Posterior cingulate gyrus (tissue), 11 donors: ENCODE data around the gene ALS2CL.

Experiments
- DNase-seq, 10 donors: peaks; one replicate each; pipeline versions ENCODE4 v3.0.0 to v3.0.0-alpha.2; 2020 to 2021; ENCODE audit warnings: mixed read lengths in 3 of 10
- intact Hi-C: fragments of 100-400 bp; cut with DNase I; formaldehyde crosslinking; loops from one replicate; pipeline ENCODE4 v1.15.1; 2023

ALS2CL gene

DNA sequence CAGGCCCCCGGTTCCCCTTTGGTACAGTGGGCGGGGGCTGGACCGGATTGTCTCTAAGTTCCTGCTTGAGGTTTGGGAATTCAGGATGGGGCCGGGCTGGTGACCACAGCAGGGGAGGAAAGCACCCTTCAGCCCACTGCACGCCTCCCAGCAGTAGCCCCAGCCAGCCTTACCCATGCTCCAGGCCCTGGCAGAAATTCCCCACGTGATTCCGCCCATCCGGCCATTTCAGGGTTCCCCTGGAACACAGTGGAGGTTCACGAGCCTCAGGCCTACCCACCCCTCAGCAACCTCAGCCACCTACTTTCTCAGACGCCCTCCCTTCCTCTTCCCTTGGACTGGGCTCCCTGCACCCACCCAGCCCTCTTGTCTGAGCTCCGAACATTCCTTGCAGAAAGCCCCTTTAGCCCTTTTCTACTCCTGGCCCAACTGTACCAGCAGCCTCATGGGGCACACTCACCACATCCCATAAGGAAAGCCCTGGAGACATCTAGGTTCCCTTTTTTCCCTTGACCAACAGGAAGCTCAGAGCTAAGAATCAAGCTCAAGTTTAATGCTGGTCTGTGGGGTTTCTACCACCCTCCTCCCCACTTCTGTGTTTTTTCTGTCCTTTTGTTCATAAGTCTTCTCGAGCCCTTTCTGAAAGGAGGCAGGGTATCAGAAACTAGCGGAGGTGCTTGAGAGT lies 11.5 kb downstream of the ALS2CL start:
- no peak for DNase-seq
- intact Hi-C loops: no loop called here

DNA sequence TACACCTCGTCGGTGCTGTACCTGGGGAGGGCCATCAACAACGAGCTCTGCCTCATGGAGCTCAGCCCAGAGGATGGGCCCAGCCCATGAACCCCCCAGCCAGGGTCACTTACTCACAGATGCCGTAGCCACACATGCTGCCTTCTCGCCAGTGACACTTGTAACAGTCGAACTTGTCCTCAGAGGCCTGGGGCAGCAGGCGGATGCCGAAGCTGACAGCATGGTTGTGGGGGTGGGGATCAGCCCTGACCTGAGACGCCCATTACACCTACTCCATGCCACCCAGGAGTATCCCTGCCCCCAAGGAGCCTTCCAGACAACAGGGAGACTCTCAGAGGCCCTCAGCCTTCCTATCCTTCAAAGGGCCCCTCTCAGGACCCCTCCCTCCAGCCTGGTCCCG lies 12.1 kb downstream of the ALS2CL start:
- intact Hi-C loops: no loop called here

DNA sequence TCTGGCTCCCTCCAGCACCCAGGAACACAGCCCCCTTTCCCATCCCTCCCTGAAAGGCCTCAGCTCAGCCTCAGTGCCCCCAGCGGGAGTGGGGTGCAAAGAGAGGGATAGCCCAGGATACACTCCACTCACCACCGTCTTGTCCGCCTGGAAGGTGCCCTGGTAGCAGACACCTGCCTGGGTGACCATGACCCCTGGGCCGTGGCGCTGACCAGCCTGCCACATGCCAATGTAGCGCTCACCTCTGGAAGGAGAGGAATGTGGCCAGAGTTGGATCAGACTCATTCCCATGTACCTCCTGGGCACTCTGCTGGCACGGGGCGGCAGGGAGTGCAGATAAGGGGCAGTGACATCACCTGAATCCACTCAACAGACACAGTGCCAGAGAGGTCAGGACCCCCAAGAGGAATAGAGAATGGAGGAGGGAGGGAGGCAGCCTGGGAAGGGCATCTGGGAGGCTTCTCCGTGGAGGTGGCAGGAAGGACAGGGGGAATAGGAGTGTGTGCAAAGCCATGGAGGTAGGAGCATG lies 13.1 kb downstream of the ALS2CL start:
- intact Hi-C loops: no loop called here
- no peak for DNase-seq

More for the DNA sequence above, 12.1 kb downstream of the ALS2CL start:
- DNase-seq: no peak

DNA sequence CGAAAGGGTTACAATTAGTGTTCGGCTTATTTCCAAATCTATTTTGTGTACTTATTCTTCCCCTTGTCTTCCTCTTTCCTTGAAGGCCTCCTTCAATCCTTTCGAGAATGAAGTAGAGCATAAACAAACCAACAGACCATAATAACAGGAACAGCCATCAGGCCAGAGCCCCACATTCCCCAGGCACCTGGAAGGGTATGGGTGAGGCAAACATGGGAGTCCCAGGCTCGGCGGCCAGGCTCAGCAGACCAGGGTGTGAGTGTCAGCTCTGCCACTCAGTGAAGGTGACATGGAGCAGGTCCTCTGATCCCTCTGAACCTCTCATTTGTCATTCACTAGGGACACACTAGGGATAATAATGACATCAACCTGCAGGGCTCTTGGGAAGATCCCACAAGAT lies 13.8 kb downstream of the ALS2CL start:
- intact Hi-C loops: no loop called here

GRCh38 chr3:46678280-46678679 lies 15.2 kb downstream of the ALS2CL start:
- intact Hi-C loops: no loop called here
- DNase-seq: no peak

More for the DNA sequence above, 13.8 kb downstream of the ALS2CL start:
- DNase-seq: no peak

GRCh38 chr3:46677411-46677726 lies 16.1 kb downstream of the ALS2CL start:
- peak in 1 of 10 donors; percentile 62 for DNase-seq
- intact Hi-C loops: no loop called here

- intact Hi-C loops: no loop called here
- peak in 4 of 10 donors; percentile 16 to 77 (median 68) for DNase-seq
Measured at GRCh38 chr3:46676601-46677410, 16.7 kb downstream of the ALS2CL start.

DNA sequence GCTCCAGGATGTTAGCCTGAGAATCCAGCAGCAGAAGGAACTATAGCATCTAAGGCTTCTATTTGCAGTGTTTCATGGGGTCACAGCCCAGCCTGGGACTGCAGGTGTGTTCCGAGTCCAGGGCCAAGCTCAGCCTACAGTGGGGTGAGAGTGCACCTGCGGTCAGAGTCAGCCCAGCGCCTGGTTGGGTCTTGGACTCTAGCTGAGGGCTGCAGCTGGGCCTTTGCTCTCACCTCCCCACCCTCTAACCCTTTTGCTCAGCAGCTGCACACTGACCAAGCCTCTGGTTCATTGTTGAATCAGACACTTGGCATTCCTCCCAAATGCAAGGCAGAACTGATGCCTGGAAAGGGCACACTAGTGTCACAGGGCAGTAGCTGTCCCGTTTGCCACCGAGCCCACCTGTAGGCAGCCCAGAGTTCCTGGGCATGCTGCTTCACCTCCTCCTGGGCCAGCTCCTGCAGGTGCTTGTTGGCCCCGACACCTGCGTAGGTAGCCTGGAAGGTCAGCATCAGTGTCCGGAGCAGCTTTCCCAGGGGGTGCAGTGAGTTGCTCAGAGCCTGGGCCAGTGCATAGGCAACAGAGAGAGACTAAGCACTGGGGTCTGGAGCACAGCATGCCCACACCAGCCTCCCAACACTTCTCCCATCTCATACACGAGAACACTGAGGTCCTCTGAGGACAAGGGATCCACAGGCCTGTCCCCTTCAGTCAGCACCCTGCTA lies 17.5 kb downstream of the ALS2CL start:
- peak in 5 of 10 donors; percentile 24 to 87 (median 62) for DNase-seq
- intact Hi-C loops: no loop called here

DNA sequence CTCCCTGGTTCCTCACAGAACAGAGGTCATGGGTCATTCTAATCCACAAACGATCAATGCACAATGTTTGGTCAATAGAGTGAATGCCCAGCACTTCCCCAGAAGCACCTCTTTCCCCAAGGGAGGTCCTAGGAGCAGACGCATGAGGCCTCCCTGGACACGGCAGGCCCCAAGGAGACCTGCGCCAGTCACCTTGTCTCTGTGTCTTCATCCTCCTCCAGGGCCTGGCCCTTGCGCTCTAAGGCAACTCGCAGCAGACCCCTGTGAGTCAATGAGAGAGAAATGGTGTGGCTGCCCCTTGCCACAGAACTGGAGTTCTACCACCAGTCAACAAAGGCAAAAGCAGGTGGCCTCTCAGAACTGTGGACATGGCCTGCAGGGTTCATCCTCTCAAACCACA lies 18.1 kb downstream of the ALS2CL start:
- DNase-seq: peak in 4 of 10 donors; percentile 8 to 61 (median 36)
- intact Hi-C loops: no loop called here

DNA sequence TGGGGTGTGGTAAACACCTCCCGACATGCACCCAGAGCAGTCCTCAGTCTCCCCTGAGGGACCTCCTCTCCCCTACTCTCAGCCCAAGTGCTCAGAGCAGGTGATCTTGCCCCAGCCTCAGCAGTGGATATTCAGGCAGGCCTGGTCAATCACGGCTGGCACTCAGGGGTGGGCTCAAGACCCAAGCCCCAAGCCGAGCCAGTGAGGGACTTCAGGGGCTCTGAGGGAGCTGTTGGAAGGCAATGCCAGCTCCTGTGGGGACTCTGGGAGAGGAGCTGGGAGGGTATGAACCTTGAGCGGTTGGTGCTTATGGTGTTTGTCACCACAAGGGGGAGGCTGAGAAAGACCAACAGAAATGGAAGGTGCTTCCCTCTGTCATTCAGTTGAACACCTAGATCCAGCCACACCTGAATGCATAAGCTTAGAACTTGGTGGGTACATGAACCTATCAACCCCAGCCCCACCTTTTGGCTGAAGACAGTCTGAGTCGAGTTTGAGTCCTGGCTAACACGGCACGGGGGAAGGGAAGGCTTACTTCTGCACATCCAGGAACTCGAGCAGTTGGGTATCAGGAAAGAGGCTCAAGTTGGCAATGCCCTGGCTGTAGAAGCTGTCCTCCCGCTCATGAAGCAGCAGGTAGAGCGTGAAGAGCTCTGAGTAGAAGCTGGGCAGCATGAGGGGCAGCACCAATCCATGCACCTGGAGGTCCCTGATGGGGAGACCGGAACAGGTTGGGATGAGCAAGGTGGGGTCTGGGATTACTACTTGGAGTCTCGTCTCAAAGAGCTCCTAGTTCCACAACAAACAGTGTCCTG lies 19.2 kb downstream of the ALS2CL start:
- peak in 4 of 10 donors; percentile 1 to 46 (median 18) for DNase-seq
- intact Hi-C loops: no loop called here

GRCh38 chr3:46673151-46674030 lies 20.1 kb downstream of the ALS2CL start:
- peak in 5 of 10 donors; percentile 1 to 46 (median 37) for DNase-seq
- intact Hi-C loops: no loop called here

- DNase-seq: peak in 5 of 10 donors; percentile 0 to 53 (median 18)
- intact Hi-C loops: no loop called here
Measured at GRCh38 chr3:46672349-46672695, 21.2 kb downstream of the ALS2CL start.

- intact Hi-C loops: no loop called here
- DNase-seq: peak in 7 of 10 donors; percentile 0 to 80 (median 20)
Measured at GRCh38 chr3:46671541-46672348, 21.7 kb downstream of the ALS2CL start.

- intact Hi-C loops: no loop called here
- DNase-seq: peak in 8 of 10 donors; percentile 0 to 65 (median 5)
Measured at GRCh38 chr3:46670891-46671427, 22.5 kb downstream of the ALS2CL start.

DNA sequence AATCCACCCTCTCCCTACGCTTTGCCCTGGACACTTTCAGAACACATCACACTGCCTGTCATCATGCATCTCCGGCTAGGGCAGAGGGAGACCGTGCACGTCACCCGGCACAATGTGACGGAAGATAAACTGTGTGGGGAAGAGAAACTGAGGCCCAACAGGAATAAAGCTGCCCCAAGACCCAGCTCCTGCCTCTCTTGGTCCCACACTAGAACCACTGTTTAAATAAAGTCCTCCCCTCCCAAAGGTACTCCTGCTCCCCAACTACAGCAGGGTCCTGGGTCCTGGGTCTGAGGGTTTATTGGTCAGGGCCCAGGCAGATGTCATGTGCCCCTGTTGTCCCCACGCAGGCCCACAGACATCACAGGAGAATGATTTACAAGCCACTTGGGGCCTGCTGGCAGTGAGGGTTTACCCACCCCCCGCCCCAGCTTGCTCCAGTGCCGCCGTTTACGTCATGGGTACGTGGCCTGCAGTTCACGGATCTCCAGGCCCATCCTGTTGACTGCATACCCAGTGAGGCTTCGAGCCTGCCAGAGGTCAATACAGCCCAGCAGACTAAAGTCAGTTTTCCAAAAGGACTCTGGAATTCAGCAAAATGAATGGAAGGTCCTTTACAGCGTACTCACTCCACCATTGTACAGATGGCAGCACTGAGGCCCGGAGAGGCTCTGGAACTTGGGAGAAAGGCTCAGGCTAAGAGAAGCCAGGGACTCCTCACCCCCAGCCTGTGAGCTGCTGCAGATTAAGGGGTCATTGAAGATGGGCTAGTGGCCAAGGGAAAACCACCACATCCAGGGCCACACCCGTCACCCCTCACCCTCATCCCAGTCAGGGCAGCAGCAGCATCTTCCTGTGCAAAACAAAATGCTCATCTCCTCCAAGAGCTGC lies 23.2 kb downstream of the ALS2CL start:
- intact Hi-C loops: no loop called here

DNA sequence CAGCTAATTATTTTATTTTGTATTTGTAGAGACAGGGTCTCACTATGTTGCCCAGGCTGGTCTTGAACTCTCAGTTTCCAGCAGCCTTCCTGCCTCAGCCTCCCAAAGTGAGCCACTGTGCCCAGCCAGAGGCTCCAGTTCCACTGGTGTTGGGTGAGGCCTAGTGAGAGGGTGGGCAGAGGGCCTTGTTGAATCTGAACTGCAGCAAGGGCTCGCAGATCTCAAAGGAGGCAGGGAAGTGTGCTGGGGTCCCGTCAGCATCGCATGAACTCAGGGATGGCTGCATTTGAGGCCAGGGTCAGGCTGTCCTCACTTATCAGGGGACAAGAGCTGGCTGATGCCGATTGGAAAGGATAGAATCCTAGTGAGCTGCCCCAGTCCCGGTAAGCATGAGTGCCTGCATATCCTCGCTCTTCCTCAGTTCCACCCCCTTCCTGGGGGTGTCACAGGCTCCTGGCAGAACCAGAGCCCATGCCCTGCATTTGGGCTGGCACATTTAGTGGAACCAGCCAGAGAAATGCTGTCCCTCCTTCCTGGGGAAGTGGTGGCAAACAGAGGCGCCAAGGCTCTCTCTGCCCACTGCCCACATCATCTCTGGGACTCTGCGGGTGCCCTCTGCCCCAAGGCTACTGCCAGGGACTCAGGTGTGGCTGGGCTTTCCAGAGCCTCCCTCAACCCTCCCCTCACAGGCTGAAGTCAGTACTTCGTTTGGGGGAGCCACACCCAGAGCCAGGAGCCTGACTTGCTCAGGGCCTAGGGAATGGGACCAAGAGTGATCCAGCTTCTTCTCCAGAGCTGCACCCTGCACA lies 24.1 kb downstream of the ALS2CL start:
- DNase-seq: peak in 8 of 10 donors; percentile 5 to 75 (median 10)
- intact Hi-C loops: no loop called here

More for the DNA sequence above, 23.2 kb downstream of the ALS2CL start:
- peak in 6 of 10 donors; percentile 1 to 44 (median 4) for DNase-seq
